Loucy (cell line): ENCODE measurements around the gene ITGA8.

Experiments
- H2AFZ ChIP-seq: fragments of 200-600 bp; sonication (generic); 2 replicates; pipeline ENCODE4 v1.6.0; 2016; ENCODE audit warnings: antibody characterized with exemption, mild to moderate bottlenecking, low read length, moderate library complexity
- H3F3A ChIP-seq: fragments of 200-600 bp; 2 replicates; pipeline ENCODE4 v1.6.0; 2016; ENCODE audit warnings: antibody characterized with exemption, low read depth, mild to moderate bottlenecking
- H3K27me3 ChIP-seq: fragments of 200-600 bp; sonication (generic); 2 replicates; pipeline ENCODE4 v1.6.1; 2014; ENCODE audit warnings: low read length, mild to moderate bottlenecking; ENCODE audit not compliant: insufficient read depth, poor library complexity, severe bottlenecking
- H3K36me3 ChIP-seq: fragments of 200-600 bp; sonication (generic); 2 replicates; pipeline ENCODE4 v1.6.1; 2016; ENCODE audit warnings: low read length; ENCODE audit not compliant: insufficient read depth
- H3K4me1 ChIP-seq: fragments of 200-600 bp; sonication (generic); 2 replicates; pipeline ENCODE4 v1.5.1; 2014; ENCODE audit warnings: low read length, mild to moderate bottlenecking; ENCODE audit not compliant: insufficient read depth, poor library complexity, severe bottlenecking
- H3K4me2 ChIP-seq: fragments of 200-600 bp; sonication (generic); 2 replicates; pipeline ENCODE4 v1.6.0; 2014; ENCODE audit warnings: antibody characterized with exemption, low read length, low read depth, mild to moderate bottlenecking; ENCODE audit not compliant: poor library complexity, severe bottlenecking
- H3K4me3 ChIP-seq: fragments of 200-600 bp; sonication (generic); 2 replicates; pipeline ENCODE4 v1.5.1; 2014; ENCODE audit warnings: low read length, mild to moderate bottlenecking, mixed read lengths; ENCODE audit not compliant: poor library complexity, severe bottlenecking
- H3K79me2 ChIP-seq: fragments of 200-600 bp; sonication (generic); 2 replicates; pipeline ENCODE4 v1.6.1; 2014; ENCODE audit warnings: low read length; ENCODE audit not compliant: insufficient read depth
- H3K9ac ChIP-seq: fragments of 200-600 bp; sonication (generic); 2 replicates; pipeline ENCODE4 v1.6.0; 2014; ENCODE audit warnings: mild to moderate bottlenecking, low read depth, low read length, moderate library complexity; ENCODE audit not compliant: poor library complexity, severe bottlenecking
- H3K9me2 ChIP-seq: fragments of 200-600 bp; sonication (generic); replicated peaks from 2 replicates; pipeline ENCODE4 v1.6.1; 2016; ENCODE audit warnings: low read depth, low read length, mixed read lengths
- H3K9me3 ChIP-seq: fragments of 200-600 bp; sonication (generic); 2 replicates; pipeline ENCODE4 v1.6.1; 2014; ENCODE audit warnings: mild to moderate bottlenecking, antibody characterized with exemption, low read length, low read depth; ENCODE audit not compliant: insufficient read depth
- H4K20me1 ChIP-seq: fragments of 200-600 bp; sonication (generic); 2 replicates; pipeline ENCODE4 v1.6.0; 2014; ENCODE audit warnings: antibody characterized with exemption, low read length, mild to moderate bottlenecking; ENCODE audit not compliant: insufficient read depth, poor library complexity, severe bottlenecking
- CTCF ChIP-seq: fragments of 200-600 bp; sonication (generic); conservative IDR thresholded peaks from 2 replicates; pipeline ENCODE4 v1.5.1; 2014; ENCODE audit warnings: mild to moderate bottlenecking, antibody characterized with exemption, low read length
- EZH2phosphoT487 ChIP-seq: fragments of 200-600 bp; IDR thresholded peaks from 2 replicates; pipeline ENCODE4 v1.6.1; 2018; ENCODE audit warnings: antibody characterized with exemption, mild to moderate bottlenecking, moderate library complexity, borderline replicate concordance

ITGA8 gene

DNA sequence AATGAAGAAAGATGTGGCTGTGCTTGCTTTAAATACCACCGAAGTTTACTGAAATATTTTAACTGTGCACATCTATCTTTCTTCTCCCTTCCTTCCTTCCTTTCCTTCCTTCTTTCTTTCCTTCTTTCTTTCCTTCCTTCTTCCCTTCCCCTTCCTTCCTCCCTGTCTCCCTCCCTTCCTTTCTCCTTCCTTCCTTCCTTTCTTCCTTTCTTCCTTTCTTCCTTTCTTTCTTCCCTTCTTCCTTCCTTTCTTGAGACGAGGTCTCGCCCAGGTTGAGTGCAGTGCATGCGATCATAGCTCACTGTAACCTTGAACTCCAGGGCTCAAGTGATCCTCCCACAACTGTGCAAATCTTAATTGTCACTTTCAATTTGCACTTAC lies 190.9 kb downstream of the ITGA8 start:
- TF ChIP-seq CTCF (no peak), EZH2phosphoT487 (no peak)
- Histone ChIP-seq H3K9ac (no peak overlapping the region), H3K4me2 (no peak overlapping the region), H3K4me1 (no peaks in the 10 kb centered on the region), H3K9me2 (no peaks in the 10 kb centered on the region), H3K4me3 (no peak overlapping the region), H3K9me3 (no peaks in the 10 kb centered on the region), H2AFZ (no peak overlapping the region), H4K20me1 (no peaks in the 10 kb centered on the region), H3K79me2 (no peaks in the 10 kb centered on the region), H3F3A (no peaks in the 10 kb centered on the region), H3K36me3 (no peaks in the 10 kb centered on the region), H3K27me3 (no peaks in the 10 kb centered on the region)

GRCh38 chr10:15526754-15527153 lies 193.0 kb downstream of the ITGA8 start:
- H3K9ac ChIP-seq = no peak overlapping the region
- H3K27me3 ChIP-seq = no peaks in the 10 kb centered on the region
- no peaks in the 10 kb centered on the region for H3F3A ChIP-seq
- H3K9me3 ChIP-seq = no peaks in the 10 kb centered on the region
- H3K9me2 ChIP-seq = no peaks in the 10 kb centered on the region
- H3K36me3 ChIP-seq = no peaks in the 10 kb centered on the region
- no peak overlapping the region for H3K4me2 ChIP-seq
- TF ChIP-seq CTCF (no peak), EZH2phosphoT487 (no peak)
- H2AFZ ChIP-seq = no peak overlapping the region
- no peaks in the 10 kb centered on the region for H3K4me1 ChIP-seq
- H4K20me1 ChIP-seq = no peaks in the 10 kb centered on the region
- no peak overlapping the region for H3K4me3 ChIP-seq
- no peaks in the 10 kb centered on the region for H3K79me2 ChIP-seq

DNA sequence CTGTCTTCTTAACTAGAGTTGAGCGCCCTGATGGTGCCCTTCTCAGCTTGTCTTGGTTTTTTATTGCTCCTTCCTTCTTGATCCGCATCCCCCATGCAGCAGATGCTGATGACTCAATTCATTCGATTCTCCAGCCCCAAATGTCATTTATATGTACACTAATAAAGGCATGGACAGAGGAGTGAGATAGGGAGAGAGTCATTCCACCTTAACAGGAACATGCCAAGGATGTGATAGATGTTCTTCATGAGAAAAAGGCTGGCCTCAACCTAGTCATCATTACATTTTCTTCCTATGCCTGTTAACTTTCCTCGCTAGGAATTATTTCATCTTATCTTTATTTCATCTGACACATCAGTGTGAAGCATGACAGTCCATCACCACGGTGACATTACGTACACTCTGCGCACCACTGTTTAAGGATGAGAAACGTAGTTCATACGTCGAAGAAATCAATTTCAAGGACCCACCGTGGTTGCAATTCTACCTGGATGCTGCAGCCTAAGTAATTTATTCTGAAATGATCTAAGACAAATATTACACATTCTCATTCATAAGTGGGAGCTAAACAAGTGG lies 198.3 kb downstream of the ITGA8 start:
- Histone ChIP-seq H3K36me3 (no peaks in the 10 kb centered on the region), H2AFZ (no peak overlapping the region), H3K4me2 (no peak overlapping the region), H3K4me1 (no peaks in the 10 kb centered on the region), H3K9ac (no peak overlapping the region), H3F3A (no peaks in the 10 kb centered on the region), H3K27me3 (no peaks in the 10 kb centered on the region), H4K20me1 (no peaks in the 10 kb centered on the region), H3K9me2 (no peaks in the 10 kb centered on the region), H3K79me2 (no peaks in the 10 kb centered on the region), H3K4me3 (no peak overlapping the region), H3K9me3 (no peaks in the 10 kb centered on the region)
- TF ChIP-seq CTCF = no peak
- TF ChIP-seq EZH2phosphoT487 = no peak
